LHCN-M2 (cell line): ENCODE measurements around the gene CAPN10. TPM values are rescaled to one million over a fixed set of nuclear protein-coding genes. Genes with fewer than 3 reads are reported as not detected.

ENCODE experiments used
- DNase-seq: peaks from one replicate; pipeline ENCODE4 v3.0.0-alpha.2; 2012; ENCODE audit warnings: low read depth
- total RNA-seq: library from RNA; depleted of rRNA; stranded (reverse); fragments of >200 nt; gene quantifications from 2 replicates; pipeline ENCODE4 v1.2.3, GENCODE V29; 2014

CAPN10 gene
- total RNA-seq, 1 experiment from 2014 or later, result 23.1 TPM

DNA sequence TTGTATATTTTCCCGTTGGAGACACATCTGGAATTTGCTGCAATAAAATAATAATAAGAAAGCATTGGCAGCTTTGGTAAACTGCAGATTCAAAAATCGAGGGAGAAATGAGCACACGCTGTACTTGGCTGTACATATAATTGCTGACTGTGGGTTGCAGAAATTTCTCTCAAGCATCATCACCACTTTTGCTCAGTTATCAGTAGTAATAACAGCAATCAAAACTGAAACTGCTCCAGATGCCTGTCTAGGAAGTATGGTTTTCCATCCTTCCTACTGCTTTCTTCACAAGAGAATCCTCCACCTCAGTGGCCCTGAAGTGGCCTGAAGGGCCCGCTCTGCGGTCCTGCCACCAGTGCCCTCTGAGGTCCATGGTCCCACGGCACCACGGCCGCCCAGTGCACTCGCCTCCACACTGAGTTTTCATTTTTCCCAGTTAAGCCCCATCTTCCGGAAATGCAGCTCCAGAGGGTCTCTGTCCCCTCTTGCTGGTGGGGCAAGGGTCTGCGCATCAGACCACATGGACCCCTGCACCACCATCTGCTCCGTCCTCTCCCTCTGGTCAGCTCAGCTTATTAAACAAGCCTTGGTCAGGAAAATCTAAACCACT, 22.5 kb upstream of the CAPN10 start:
- no peak for DNase-seq

DNA sequence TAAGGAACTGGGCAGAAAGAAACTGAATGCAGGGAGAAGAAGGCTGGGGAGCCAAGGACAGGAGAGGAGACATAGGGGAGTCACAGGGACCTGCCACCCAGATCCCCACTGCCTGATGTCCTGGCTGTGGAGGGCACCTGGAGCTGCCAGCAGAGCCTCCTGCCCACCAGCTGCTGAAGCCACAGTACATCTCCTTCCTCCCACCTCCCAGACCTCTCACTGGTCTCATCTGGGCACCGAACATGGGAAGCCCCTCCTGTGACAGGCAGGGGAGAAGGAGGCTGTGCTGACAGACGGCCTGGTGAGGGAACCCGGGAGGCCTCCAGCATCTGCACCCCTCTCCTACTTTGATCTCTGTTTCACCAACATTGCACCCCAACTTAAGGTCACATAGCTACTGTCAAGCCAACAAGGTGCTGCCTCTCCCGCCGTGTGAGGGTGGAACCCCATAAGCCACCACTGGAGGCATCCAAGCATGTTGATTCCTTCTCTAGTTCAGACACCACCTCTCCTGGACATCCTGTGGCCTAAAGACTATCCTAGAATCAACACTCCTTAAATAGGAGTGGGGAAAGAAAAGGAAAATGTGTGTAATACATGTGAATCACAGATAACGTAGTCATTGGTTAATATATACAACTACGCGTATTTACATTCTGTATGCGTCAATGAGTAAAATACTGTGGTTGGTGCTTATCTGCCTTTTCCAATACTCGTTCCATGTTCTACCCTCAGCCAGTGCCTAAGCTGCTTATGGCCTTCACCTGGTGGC, 21.8 kb upstream of the CAPN10 start:
- DNase-seq, result no peak

- DNase-seq, result peak; percentile 58
Observed at GRCh38 chr2:240565333-240566202, 21.0 kb upstream of the CAPN10 start.

GRCh38 chr2:240566203-240567136, 20.1 kb upstream of the CAPN10 start:
- DNase-seq, result peak; percentile 71

DNA sequence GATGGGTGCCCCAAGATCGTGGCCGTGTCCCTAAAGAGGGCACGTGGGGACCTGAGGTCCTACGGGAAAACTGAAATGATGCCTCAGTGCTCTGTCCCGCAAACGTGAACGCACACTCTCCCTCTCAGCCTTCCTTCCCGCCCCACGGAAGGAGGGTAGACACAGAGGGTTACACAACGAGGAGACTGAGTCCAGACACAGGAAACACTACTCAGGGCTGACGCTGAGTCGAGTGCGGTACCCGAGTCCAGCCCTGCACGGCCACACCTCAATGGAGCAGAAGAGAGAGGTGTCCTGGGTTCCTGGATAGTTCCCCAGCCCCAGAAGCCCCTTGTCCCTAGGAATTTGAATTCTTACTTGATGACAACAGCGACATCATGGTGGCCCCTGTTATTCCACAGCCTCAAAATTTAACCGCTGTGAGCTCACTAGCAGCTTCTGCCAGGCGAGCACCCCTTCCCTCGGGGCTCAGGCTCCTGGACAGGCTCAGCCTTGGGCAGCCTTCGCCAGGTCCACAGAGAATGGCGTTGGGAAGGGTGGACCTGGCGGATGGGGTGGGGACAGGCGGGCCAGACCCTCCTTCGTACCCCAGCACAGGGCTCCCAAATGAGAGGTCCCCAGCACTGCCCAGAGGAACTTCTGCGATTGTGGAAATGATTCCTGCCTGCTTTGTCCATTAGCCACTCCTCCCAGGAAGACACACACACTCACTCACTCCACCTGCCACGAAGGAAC, 19.2 kb upstream of the CAPN10 start:
- DNase-seq, result no peak

DNA sequence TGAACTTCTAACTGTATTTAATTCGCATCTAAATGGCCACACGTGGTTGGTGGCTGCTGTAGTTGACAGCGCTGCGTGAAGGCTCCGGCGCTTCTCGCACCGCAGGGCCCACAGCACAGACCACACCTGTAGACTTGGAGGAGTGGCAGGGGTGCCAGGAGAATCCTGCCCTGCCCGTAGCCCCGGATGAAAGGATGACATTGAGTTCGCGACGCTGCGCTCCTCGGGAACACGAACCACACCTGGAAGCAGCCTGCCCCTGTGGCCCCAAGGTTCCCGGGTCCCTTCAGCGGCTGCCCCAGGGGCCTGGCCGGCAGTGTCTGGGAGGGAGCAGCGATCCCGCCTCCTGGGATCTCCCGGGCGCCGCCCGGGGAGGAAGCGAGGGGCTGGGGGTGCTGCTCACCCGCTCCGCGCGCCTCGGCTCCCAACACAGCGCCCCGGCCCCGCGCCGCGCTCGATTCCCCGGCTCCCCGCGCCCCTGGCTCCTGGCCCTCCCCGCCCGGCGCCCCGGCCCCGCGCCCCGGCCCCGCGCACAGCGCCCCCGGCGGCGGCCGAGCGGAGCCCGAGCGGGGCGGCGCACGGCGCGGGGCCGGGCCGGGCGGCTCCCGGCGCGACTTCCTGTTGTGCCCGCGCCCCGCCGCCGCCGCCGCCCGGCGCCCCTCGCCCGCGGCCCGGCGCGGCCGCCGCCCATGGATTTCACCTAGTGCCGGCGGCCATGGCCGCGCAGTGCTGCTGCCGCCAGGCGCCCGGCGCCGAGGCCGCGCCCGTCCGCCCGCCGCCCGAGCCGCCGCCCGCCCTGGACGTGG, 18.5 kb upstream of the CAPN10 start, which contains the start of gene RNPEPL1:
Gene RNPEPL1, plus strand, starts transcription at position 613 of the 806 bp plus-strand sequence. Its CDS starts 103 bp downstream, at position 716.
- DNase-seq, result no peak

DNA sequence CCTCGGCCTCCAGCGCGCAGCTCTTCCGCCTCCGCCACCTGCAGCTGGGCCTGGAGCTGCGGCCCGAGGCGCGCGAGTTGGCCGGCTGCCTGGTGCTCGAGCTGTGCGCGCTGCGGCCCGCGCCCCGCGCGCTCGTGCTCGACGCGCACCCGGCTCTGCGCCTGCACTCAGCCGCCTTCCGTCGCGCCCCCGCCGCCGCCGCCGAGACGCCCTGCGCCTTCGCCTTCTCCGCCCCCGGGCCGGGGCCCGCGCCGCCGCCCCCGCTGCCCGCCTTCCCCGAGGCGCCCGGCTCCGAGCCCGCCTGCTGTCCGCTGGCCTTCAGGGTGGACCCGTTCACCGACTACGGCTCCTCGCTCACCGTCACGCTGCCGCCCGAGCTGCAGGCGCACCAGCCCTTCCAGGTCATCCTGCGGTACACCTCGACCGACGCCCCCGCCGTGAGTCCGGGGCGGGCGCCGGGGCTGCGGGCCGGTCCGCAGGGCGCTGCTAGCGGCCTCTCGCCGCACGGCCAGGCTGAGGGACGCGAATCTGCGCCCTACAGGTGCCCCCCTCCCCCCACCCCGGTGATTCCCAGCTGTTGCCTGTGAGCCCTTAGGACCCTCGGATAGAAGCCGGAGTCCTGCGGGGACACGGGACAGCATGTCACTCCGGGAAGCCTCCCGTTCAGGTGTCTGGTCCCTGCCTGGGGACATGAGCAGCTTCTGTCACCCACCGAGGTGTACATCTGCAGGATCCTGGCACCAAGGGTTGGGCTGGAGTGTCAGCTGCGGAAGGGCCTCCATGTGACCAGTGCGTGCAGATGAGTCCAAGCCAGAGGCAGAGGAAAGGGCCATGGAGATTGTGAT, 17.6 kb upstream of the CAPN10 start:
- peak; percentile 45 for DNase-seq

- no peak for DNase-seq
Observed at GRCh38 chr2:240569523-240569997, 17.0 kb upstream of the CAPN10 start.

DNA sequence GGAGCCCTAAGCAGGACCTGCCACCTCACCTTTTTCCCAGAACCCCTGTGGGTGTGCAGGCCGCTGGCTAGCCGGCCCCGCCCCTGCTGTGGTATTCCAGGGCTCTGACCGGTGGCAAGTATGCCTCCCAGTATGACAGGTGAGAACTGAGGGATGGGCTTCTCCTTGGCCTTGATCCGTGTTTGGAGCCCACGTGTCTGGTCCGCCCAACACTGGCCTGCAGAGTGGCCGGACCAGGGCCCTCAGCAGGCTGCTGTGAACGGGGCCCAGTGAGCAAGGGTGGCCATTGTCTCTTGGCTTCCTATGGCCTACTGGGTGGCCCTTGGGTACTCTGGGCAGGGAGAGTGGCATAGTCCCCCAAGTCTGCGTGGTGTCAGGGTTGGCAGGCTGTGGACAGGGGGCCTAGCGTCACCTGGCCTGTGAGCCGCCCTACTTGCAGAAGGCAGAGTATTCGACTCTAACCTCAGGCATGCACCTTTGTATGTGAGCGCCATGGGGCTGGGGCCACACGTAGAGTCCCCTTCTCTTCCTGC, 16.5 kb upstream of the CAPN10 start:
- no peak for DNase-seq

- no peak for DNase-seq
Observed at GRCh38 chr2:240570531-240571313, 15.8 kb upstream of the CAPN10 start.

DNA sequence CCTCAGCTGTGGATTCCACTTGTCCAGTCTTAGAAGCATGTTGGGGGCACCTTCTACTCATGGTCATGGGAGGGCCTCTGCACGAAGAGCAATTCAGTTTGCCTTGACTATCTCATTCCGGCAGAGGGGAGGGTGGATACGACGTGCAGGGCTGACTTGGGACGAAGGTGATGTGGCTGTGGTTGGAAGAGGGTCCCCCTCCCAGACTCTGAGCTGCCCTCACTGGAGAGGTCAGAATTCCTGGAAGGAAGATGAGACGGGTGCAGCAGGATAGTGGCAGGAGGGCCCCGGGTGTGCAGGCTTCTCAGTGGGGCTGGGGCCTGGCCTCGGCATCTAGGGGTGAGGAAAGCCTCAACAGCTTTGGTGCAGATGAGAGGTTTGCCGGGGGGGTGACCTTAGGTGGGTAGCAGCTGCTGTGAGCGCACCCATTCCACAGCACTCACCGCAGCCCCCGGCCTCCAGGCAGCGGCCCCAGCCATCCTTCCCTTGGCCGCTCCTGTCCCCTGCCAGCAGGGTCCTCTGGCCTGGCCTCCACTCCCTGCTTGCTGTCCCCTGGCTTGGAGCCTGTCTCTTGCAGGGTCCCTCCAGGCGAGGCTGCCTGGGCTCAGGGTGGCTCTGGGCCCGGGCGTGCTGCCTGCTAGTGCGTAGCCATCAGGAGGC, 15.1 kb upstream of the CAPN10 start:
- no peak for DNase-seq

GRCh38 chr2:240572141-240573031, 14.1 kb upstream of the CAPN10 start:
- no peak for DNase-seq

GRCh38 chr2:240573071-240573515, 13.4 kb upstream of the CAPN10 start:
- no peak for DNase-seq

DNA sequence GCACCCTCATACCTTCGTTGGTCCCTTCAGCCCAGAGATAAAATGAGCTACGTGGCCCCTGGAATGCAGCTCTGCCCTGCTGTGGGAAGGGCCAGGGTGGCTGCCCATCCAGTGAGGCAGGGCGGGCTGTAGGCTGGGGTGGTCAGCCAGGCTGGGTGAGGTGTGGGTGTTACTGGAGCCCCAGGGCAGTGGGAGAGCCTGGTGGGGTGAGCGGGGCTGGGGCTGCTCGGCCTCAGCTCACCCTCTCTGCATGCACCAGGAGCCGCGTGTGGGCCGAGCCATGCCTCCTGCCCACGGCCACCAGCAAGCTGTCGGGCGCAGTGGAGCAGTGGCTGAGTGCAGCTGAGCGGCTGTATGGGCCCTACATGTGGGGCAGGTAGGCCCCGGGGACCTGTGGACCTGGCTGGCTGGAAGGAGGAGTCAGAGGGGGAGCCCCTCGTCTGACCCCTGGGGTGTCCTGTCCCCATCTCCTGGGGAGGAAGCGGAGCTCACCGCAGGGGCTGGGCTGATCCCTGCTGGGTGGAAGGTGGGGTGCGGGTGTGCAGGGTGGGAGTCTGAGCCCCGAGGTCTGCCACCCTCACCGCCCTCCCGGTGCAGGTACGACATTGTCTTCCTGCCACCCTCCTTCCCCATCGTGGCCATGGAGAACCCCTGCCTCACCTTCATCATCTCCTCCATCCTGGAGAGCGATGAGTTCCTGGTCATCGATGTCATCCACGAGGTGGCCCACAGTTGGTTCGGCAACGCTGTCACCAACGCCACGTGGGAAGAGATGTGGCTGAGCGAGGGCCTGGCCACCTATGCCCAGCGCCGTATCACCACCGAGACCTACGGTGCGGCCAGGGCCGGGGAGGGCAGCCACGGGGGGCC, 12.8 kb upstream of the CAPN10 start:
- DNase-seq, result no peak
